Esophagus squamous epithelium (tissue), 4 donors: ENCODE data around the gene PRR5L.

Experiments used
- POLR2A ChIP-seq, 4 donors: fragments of 450-650 bp; IDR thresholded peaks; one replicate each; pipeline ENCODE4 v1.6.1; 2017; ENCODE audit warnings: antibody characterized with exemption in 4 of 4, mild to moderate bottlenecking in 4 of 4, moderate library complexity in 3 of 4
- TF ChIP-seq, protein P1 (sequence below), 6 experiments: fragments of 450-650 bp in 4 of 6; fragments of 200-600 bp in 2 of 6; sonication (generic) in 2 of 6; IDR thresholded peaks; one replicate each; pipeline ENCODE4 v1.5.1; 2016 to 2019; ENCODE audit warnings: antibody characterized with exemption in 6 of 6, mild to moderate bottlenecking in 4 of 6, moderate library complexity in 4 of 6

- TF ChIP-seq, protein P1, sequence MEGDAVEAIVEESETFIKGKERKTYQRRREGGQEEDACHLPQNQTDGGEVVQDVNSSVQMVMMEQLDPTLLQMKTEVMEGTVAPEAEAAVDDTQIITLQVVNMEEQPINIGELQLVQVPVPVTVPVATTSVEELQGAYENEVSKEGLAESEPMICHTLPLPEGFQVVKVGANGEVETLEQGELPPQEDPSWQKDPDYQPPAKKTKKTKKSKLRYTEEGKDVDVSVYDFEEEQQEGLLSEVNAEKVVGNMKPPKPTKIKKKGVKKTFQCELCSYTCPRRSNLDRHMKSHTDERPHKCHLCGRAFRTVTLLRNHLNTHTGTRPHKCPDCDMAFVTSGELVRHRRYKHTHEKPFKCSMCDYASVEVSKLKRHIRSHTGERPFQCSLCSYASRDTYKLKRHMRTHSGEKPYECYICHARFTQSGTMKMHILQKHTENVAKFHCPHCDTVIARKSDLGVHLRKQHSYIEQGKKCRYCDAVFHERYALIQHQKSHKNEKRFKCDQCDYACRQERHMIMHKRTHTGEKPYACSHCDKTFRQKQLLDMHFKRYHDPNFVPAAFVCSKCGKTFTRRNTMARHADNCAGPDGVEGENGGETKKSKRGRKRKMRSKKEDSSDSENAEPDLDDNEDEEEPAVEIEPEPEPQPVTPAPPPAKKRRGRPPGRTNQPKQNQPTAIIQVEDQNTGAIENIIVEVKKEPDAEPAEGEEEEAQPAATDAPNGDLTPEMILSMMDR (IDR thresholded peaks at IDR 0.05), result no peak
- TF ChIP-seq POLR2A (IDR thresholded peaks at IDR 0.05), result no peak
Observed at GRCh38 chr11:36463781-36464180, 167.7 kb downstream of the PRR5L start.
